Smooth muscle cell of trachea (primary cell): Measurements from ENCODE around the gene PIK3C3. TPM values are rescaled to one million over a fixed set of nuclear protein-coding genes. Genes with fewer than 3 reads are reported as not detected.

Source experiments
- total RNA-seq: library from RNA; depleted of rRNA; stranded (reverse); fragments of >200 nt; gene quantifications from 2 replicates; pipeline ENCODE4 v1.2.1, GENCODE V29; 2014

PIK3C3 gene
- 39.2 and 64.4 TPM in 2 replicates for total RNA-seq

GRCh38 chr18:41954827-41955613, at the start of gene PIK3C3:
TSS of gene PIK3C3 (plus strand) at chr18:41955234. CDS start at chr18:41955292, 58 bp downstream.

